A549 (cell line): Measurements from ENCODE around the gene SERPINB8.

ENCODE experiments used
- CHD2 ChIP-seq: fragments of 150-350 bp; IDR thresholded peaks from 2 replicates; pipeline ENCODE4 v1.6.1; 2014; ENCODE audit warnings: low read length; ENCODE audit not compliant: partially characterized antibody
- CHD4 ChIP-seq: fragments of 200-600 bp; sonication (generic); IDR thresholded peaks from 2 replicates; pipeline ENCODE4 v1.6.1; 2016; ENCODE audit warnings: antibody characterized with exemption, mild to moderate bottlenecking, borderline replicate concordance
- JUN ChIP-seq, 2 experiments: fragments of >200 bp; sonication (Bioruptor Twin); formaldehyde crosslinking; IDR thresholded peaks; 2 replicates in 1 of 2; 3 replicates in 1 of 2; pipeline ENCODE4 v1.6.1; 2016 to 2017
- KDM5A ChIP-seq: fragments of 200-600 bp; sonication (generic); IDR thresholded peaks from 2 replicates; pipeline ENCODE4 v1.6.1; 2016; ENCODE audit warnings: antibody characterized with exemption, mild to moderate bottlenecking
- MYC ChIP-seq: IDR thresholded peaks from 2 replicates; pipeline ENCODE4 v1.6.1; 2012; ENCODE audit warnings: mild to moderate bottlenecking, inconsistent platforms, low read length, improper control_type of control experiment, borderline replicate concordance
- NR3C1 ChIP-seq: fragments of >200 bp; sonication (Bioruptor Twin); formaldehyde crosslinking; IDR thresholded peaks from 3 replicates; pipeline ENCODE4 v1.6.1; 2017
- PHF8 ChIP-seq: fragments of 200-600 bp; sonication (generic); IDR thresholded peaks from 2 replicates; pipeline ENCODE4 v1.6.1; 2016; ENCODE audit warnings: low read depth, mild to moderate bottlenecking, antibody characterized with exemption, moderate library complexity, borderline replicate concordance
- POLR2A ChIP-seq: IDR thresholded peaks from 2 replicates; pipeline ENCODE4 v1.6.1; 2012; ENCODE audit warnings: mild to moderate bottlenecking, low read length
- SMC3 ChIP-seq: fragments of >200 bp; sonication (Bioruptor Twin); formaldehyde crosslinking; IDR thresholded peaks from 3 replicates; pipeline ENCODE4 v1.6.1; 2018; ENCODE audit warnings: inconsistent platforms
- TF ChIP-seq, protein P1 (sequence below): fragments of >200 bp; sonication (Bioruptor Twin); formaldehyde crosslinking; IDR thresholded peaks from 3 replicates; pipeline ENCODE4 v1.5.1; 2016
- TF ChIP-seq, protein P2 (sequence below): fragments of 250-450 bp; sonication (Bioruptor Pico); IDR thresholded peaks from 2 replicates; pipeline ENCODE4 v1.5.0; 2021; ENCODE audit warnings: mild to moderate bottlenecking, moderate library complexity, borderline replicate concordance
- TF ChIP-seq, protein P3 (sequence below): IDR thresholded peaks from 2 replicates; pipeline ENCODE4 v1.6.1; 2012

DNA sequence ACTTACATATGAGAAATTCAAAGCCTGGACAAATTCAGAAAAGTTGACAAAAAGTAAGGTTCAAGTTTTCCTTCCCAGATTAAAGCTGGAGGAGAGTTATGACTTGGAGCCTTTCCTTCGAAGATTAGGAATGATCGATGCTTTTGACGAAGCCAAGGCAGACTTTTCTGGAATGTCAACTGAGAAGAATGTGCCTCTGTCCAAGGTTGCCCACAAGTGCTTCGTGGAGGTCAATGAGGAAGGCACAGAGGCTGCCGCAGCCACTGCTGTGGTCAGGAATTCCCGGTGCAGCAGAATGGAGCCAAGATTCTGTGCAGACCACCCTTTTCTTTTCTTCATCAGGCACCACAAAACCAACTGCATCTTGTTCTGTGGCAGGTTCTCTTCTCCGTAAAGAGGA is 17.0 kb downstream of the SERPINB8 start:
- TF ChIP-seq, protein P1, sequence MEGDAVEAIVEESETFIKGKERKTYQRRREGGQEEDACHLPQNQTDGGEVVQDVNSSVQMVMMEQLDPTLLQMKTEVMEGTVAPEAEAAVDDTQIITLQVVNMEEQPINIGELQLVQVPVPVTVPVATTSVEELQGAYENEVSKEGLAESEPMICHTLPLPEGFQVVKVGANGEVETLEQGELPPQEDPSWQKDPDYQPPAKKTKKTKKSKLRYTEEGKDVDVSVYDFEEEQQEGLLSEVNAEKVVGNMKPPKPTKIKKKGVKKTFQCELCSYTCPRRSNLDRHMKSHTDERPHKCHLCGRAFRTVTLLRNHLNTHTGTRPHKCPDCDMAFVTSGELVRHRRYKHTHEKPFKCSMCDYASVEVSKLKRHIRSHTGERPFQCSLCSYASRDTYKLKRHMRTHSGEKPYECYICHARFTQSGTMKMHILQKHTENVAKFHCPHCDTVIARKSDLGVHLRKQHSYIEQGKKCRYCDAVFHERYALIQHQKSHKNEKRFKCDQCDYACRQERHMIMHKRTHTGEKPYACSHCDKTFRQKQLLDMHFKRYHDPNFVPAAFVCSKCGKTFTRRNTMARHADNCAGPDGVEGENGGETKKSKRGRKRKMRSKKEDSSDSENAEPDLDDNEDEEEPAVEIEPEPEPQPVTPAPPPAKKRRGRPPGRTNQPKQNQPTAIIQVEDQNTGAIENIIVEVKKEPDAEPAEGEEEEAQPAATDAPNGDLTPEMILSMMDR = no peak
- TF ChIP-seq, protein P2, sequence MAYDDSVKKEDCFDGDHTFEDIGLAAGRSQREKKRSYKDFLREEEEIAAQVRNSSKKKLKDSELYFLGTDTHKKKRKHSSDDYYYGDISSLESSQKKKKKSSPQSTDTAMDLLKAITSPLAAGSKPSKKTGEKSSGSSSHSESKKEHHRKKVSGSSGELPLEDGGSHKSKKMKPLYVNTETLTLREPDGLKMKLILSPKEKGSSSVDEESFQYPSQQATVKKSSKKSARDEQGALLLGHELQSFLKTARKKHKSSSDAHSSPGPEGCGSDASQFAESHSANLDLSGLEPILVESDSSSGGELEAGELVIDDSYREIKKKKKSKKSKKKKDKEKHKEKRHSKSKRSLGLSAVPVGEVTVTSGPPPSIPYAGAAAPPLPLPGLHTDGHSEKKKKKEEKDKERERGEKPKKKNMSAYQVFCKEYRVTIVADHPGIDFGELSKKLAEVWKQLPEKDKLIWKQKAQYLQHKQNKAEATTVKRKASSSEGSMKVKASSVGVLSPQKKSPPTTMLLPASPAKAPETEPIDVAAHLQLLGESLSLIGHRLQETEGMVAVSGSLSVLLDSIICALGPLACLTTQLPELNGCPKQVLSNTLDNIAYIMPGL (CRISPR knock-in tag) = no peak
- no peak for TF ChIP-seq JUN (IDR thresholded peaks at IDR 0.05)
- no peak for TF ChIP-seq CHD4
- TF ChIP-seq CHD2 = no peak
- TF ChIP-seq POLR2A = no peak
- TF ChIP-seq, protein P3, sequence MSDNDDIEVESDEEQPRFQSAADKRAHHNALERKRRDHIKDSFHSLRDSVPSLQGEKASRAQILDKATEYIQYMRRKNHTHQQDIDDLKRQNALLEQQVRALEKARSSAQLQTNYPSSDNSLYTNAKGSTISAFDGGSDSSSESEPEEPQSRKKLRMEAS = no peak
- no peak for TF ChIP-seq KDM5A
- no peak for TF ChIP-seq MYC
- TF ChIP-seq NR3C1 = no peak
- no peak for TF ChIP-seq PHF8
- no peak for TF ChIP-seq SMC3
